HG03196 (cell line): Measurements from ENCODE around the gene LRRC8E.
A peak's percentile ranks its signal among the peaks of the same experiment; 100 is the strongest.

Experiments
- ATAC-seq: cut with Tn5 transposase; IDR thresholded peaks from one replicate; pipeline ENCODE4 v1.9.1; 2021; ENCODE audit not compliant: unreplicated experiment

The LRRC8E gene

DNA sequence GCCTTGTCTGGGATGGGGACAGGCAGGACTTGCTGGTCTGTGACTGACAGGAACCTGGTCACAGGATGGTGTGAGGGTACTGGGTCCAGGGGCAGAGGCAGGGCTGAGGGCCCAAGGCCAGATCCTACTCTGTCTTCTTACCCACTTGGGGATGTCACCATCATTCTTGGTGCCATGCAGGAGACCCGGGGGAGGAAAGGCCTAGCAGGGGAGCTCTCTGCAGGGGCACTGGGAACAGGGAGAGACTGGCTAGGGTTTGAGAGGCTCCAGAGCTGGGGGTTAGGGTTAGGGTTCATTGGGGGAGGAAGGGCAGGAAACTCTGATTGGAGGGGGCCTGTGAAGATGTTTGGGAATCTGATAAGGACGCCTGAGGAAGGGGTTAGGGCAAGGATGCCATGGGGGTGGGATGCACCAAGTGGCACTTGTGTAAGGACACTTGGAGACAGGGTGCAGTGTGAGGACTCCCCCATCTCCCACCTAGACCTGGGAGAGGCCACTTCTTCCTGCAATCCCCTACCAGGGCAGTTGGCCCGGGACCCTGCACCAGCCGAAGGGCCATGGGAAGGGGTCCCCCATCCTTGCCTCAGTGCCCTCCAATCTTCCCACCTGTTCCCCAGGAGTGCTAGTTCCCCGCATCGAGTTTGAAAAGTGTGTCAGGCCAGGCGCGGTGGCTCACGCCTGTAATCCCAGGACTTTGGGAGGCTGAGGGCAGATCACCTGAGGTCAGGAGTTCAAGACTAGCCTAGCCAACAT is 21.0 kb upstream of the LRRC8E start:
- no peak for ATAC-seq

DNA sequence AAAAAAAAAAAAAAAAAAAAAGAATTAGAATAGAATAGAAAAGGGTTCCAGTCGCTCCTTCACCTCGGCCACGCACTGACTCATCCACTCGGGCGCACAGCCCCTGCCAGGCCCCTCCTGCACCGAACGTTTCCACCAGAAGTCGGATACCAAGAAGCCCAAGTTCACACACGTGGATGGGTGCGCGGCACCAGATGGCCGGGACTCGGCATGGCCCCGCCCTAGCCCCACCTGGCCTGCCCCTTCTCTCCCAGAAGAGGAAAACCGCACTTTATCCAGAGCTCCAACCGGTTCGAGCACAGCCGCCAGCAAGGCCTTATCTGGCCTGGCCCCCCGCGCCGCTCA is 20.0 kb upstream of the LRRC8E start:
- no peak for ATAC-seq

DNA sequence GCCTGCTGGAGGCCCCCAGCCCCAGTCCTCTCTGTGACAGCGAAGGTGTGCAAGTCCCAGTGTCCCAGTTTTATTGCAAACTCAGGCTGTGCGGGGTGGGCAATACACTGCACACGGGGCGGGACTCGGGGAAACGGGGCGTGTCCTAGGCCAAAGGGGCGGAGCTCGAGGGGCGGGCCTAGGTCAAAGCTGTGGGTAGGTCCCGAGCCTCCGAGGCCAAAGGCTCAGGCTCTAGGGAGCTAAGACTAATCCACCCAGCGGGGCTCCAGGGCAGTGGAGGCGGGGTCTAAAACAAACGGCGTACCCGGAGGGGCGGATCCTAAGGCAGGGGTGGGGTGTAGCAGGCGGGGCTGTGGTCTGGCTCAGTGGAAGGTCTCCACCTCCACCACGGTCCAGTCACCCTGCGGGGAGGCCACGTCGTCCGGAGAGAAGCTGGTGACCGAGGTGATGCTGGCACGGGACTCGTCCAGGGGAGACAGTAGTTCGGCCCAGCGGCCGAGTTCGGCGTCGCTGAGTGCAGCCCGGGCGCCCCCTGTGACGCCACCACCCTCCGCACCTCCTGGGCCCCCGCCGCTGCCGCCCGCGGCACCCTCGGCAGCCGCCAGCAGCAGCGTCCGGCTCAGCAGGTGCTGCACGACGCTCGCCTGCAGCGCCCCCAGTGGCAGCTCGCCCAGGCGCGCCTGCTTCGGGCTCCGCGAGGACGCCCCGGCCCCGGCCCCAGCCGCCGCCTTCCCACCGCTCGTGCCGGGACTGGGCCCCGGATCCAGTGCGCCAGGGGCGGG is 19.4 kb upstream of the LRRC8E start:
- peak; percentile 46 for ATAC-seq

DNA sequence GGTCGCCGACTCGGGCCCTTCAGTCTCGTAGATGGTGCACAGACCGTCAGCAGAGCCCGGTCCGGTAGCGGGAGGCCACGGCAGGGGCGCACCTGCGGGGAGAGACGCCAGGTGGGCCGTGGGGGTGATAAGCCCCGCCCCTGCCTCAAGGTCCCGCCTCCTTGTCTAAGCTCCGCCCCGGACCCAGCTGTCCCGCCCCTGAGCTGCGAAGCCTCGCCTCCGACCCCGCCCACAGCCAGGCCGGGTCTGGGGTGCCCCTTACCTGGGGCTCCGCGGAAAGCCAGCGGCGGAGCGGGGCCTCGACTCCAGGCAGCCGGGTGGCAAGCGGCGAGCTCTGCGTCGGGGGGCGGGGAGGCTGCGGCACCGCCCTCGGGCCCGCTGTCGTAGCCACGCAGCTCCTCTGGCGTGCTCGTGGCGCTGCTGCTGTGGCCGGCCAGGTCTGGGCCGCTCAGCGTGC is 18.8 kb upstream of the LRRC8E start:
- no peak for ATAC-seq

DNA sequence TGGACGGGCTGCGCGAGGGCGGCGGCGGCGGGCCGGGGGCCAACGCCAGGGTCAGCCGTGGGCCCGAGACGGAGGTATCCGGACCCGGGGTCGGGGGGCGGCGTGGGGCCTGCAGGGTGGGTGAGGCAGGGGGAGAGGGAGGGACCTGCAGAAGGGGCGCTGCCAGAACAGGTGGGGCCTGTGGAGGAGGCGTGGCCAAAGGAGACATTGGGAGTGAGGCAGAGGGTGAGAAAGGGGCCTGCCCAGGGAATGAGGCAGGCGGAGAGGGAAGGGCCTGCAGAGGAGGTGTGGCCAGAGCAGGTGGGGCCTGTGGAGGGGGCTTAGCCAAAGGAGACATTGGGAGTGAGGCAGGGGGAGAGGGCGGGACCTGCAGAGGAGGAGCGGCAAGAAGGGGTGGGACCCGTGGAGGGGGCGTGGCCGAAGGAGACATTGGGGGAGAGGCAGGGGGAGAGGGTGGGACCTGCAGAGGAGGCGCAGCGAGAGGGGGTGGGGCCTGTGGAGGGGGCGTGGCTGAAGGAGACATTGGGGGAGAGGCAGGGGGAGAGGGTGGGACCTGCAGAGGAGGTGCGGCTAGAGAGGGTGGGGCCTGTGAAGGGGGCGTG is 18.3 kb upstream of the LRRC8E start:
- no peak for ATAC-seq

DNA sequence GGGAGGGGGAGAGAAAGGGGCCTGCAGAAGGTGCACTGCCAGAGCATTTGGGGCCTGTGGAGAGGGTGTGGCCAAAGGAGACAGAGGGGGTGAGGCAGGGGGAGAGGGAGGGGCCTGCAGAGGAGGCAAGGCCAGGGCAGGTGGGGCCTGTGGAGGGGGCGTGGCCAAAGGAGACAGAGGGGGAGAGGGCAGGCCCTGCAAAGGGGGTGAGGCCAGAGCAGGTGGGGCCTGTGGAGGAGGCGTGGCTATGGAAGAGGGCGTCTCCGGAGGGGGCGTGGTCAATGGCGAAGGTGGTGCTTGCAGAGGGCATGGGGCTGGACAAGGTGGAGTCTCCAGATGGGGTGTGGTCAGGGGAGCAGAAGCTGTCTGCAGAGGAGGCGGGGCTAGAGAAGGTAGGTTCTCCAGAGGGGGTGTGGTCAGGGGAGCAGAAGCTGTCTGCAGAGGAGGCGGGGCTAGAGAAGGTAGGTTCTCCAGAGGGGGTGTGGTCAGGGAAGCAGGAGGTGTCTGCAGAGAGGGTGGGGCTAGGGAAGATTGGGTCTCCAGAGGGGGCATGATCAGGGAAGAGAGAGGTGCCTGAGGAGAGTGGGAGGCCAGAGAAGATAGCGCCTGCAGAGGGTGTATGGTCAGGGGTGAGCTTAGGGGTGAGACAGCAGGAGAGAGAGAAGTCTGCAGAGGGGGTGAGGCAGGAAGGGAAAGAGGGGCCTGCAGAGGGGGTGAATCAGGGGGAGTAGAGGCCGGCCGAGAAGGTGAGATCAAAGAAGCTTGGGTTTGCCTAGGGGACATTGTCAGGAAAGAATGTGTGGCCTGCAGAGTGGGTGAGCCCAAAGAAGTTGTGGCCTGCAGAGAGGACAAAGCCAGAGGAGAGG is 17.5 kb upstream of the LRRC8E start:
- ATAC-seq: no peak

DNA sequence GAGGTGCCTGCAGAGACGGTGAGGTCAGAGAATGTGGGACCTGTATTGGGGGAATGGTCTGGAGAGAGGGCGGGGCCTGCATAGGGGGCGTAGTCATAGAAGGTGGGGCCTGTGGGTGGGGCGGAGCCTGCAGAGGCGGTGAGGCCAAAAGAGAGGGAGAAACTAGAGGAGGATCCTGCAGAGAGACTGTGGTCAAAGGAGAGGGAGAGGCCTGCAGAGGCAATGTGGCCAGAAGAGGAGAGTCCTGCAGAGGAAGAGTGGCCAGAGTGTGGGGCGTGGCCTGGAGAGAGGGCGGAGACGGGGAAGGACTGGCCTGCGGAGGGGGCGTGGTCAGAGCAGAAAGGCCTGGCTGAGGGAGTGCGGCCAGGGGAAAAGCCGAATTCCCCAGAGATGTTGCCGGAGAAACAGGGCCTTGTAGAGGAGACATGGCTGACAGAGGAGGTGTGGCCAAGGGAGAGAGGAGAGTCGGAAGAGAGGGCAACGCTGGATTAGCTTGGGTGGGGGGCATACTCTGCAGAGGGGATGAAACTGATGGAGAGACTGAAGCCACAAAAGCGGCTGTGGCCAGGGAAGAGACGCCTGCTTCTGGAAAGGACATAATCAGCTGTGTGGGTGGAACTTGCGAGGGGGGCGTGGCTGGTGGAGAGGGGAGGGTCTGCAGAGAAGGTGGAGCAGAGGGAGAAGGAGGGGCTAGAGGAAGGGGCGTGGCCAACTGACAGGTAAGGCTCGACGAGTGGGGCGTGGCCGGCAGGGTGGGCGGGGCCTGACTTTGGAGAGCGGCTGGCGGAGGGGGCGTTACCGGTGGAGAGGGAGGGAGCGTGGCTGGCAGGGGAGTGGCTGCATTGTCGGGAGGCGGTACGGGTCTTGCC is 16.6 kb upstream of the LRRC8E start:
- ATAC-seq: no peak

DNA sequence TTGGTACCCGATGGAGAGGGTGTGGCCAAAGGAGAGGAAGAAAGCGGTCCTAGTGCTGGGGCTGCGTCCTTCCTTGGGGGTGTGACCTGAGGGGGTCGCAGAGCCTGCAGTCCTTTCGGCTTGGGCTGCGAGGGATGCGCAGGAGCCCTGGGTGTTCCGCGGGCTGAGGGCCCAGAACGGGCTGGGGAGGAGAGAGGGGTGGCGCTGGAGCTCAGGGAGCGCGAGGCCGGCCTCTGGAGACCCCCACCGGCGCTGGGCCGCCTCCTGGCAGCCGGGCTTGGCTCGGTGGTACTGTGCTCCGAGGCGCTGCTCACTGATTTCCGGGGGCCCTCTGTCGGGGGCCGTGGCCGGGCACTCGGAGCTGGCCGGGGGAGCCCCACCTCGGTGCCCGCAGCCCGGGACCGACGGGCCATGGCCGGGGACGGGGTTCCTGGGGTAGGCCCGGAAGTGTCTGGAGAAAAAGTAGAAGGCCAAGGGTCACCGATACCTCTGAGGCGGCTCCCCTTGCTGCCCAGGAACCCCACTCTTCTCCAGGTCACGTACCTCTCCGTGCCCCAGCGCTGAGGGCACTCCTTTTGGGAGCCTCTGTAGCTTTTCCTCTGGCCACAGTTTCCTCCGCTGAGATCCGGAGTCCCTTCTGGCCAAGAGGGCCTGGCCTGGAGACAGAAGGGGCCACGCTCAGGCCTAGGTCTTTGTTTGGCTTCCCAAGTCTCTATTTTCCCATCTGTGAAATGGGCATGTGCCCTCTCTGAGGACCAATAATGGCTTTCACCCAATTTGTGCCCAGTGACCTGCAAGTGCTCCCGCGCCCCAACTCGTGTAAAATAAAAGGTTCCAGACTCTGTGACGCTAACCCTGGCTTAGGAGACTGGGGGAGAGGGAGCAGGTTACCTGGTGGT is 15.8 kb upstream of the LRRC8E start:
- no peak for ATAC-seq

DNA sequence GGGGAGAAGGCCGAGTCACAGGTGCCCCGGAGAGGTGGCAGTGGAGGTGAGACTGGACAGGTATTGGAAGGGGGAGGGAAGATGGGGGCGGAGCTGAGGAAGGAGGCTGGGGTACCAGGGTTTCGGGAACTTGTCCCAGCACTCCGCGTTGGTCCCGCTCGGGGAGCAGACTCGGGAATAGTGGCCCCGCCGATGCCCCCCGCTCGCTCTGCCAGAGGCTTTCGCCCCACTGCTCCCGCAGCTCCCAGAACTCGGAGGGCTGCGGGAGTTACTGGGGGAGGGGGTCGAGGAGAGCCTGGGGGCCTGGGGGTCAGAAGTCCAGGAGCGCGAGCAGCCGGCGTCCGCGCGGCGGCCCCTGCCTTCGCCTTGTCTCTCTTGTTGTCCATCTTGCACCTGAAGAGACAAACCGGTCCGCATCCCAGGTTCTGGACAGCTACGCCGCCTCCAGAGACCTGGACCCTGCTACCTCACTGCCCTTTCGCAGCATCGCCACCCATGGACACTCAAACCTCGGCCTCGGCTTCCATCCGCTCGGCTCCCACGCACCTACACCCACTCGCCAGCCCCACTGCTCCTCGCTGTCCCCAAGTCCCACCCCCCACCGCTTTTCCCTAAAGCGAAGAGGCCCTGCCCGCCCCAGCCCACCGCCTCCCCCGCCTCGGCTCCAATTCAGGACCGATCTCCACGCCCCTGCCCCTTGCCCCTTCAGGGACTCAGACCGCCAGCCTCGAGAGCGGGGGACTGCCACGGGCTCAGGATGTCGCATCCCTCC is 14.8 kb upstream of the LRRC8E start:
- ATAC-seq: no peak

DNA sequence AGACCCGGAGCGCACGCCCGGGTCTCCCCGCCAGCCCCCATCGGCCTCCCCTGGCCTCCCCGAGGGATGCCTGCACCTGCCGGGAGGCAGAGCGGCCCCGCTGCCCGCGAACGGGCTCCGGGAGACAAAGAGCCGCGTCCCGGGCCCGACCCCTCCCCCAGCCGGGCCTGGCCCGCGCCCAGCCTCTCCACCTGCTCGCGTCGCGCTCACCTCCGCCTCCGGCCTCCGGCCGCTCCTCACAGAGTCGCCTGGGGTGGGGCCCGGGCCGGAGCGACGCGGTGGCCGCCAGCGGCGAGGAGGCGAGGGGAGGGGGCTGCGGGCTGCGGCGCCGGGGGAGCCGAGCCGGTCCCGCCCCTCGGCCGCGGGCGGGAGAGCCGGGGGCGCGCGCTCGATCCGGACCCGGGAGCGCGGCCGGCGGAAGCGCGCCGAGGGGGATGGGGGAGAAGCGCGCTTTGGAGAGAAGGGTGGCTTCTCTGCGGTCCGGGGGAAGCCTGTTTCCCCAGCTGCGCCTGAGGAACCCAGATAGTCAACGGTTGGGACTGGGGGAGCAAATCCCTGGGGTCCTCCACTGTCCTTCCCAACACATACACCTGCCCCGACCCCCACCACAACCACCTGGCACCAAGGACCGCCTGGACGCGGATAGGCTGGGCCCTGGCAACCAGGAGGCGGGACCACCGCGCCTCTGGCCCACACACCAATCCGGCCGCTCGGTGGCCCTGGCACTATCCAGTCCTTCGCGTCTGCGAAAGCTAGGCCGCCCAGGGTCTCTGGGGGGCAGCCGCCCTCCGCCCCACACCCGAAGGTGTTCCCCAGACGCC is 14.0 kb upstream of the LRRC8E start, which contains the start of gene PRR36:
PRR36 (minus strand) TSS at position 315 of the 821 bp plus-strand sequence. CDS start 701 bp downstream, outside the sequence.
- ATAC-seq: no peak

DNA sequence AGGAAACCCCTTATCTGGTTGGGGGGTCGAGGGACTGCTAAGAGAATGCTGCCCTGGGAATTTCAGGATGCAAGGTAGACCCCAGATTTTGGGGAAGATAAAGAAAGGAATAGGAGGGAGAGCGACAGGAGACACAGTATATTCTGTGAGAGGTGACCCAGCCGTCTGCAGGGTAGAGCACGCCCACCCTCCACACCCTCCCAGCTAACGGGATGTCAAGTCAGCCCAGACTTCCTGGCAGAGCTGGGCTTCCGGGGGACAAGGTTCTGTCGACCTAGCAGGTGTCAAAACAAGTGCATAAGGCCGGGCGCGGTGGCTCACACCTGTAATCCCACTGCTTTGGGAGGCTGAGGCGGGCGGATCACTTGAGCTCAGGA is 13.4 kb upstream of the LRRC8E start:
- no peak for ATAC-seq

DNA sequence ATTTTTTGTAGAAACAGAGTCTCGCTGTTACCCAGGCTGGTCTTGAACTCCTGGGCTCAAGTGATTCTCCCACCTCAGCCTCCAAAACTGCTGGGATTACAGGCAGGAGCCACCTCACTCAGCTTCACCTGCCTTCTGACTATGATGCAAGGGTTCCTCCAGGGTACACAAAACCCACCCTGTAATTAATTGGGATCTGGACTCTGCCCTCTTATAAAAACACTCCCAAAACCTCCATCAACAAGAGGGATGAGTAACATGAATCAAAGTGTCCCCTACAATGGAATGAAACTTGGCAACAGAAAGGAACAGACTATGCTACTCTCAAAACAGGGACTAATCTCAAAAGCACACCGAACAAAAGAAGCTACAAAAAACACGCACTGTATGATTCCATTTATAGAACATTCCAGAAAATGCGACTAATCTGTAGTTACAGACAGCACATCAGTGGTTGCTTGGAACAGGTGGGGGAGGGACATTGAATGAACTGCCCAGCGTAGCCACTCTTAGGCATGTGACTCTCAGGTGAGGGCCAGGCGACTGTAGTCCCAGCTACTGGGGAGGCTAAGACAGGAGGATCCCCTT is 11.0 kb upstream of the LRRC8E start:
- no peak for ATAC-seq

DNA sequence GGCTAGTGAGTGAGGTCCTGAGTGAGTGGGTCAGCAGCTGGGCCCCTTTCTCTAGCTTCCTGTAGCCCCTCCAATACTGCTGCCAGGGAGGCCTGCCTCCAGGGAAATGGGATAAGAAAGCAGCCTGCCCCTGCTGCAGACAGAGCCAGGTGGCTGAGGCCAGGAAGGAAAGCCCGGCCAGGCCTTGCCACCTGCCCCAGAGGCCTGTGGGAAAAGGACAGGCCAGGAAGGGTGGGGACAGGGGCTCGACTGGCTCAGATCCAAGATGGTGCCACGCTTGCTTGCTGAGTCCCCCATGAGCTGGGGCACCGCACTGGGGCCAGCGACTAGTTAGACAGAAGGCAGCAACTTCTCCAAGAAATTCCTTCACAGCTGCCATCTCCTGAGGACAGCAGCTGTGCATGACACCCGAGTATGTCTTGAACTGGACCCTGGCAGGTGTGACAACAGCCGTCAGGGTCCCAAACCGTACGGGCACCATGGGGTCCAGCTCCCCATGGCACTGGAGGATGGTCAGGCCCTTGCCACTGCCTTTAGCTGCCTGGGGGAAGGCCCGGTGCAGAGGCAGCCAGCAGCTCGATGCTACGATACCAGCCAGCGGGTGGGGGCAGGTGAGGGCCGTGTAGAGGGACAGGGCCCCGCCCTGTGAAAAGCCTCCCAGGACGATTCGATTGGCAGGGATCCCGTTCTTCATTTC is 9.1 kb upstream of the LRRC8E start:
- no peak for ATAC-seq

DNA sequence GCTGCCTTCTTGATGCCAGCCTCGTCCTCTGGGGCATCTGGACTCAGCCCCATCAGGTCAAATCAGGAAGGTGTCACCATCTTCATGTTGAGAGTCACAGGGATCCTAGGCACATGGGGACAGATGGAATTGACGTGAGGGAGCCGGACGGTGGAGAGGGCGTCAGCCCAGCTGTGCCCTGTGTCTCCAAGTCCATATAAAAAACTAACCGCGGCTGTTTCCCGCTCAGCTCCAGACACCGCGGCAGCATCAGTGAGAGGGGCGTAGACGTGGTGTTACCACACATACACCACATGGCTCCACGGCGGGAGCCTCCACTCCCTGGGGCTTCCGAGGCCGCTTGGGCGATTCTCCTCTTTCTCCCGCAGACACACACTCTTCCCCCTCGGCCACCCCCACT is 8.5 kb upstream of the LRRC8E start:
- ATAC-seq: no peak

DNA sequence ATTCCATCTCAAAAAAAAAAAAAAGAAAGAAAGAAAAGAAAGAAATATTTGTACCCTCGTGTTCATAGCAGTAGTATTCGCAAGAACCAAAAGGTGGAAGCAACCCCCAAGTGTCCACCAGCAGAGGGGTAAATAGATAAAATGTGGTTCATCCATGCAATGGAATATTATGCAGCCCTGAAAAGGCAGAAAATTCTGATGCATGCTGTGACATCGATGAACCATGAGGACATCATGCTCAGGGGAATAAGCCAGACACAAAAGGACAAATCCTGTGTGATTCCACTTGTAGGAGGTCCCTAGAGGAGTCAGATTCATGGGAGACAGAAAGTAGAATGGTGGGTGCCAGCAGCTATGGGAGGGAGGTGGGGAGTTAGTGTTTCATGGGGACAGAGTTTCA is 6.4 kb upstream of the LRRC8E start:
- ATAC-seq: no peak

DNA sequence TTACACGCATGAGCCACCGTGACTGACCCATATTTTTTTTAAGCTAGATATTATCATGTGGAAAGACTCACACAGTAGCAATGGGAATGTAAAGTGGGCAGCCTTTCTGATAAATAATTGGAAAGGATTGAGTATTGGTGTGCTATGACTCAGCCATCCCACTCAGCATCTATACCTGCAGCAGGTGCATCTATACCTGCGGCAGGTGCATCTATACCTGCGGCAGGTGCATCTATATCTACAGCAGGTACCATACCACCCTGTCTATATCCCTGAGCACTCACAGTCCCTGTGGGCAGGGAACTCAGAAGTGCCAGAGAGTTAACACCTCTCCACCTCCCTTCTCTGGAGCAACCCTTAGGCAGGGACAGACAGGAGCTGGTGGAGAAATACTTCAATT is 5.2 kb upstream of the LRRC8E start:
- no peak for ATAC-seq
